ENCODE measurements around the gene DRAXIN. TPM values are rescaled to one million over a fixed set of nuclear protein-coding genes. Genes with fewer than 3 reads are reported as not detected.

Gene DRAXIN
- total RNA-seq, 1 experiment from 2014 or later, result 20.5 TPM

DNA sequence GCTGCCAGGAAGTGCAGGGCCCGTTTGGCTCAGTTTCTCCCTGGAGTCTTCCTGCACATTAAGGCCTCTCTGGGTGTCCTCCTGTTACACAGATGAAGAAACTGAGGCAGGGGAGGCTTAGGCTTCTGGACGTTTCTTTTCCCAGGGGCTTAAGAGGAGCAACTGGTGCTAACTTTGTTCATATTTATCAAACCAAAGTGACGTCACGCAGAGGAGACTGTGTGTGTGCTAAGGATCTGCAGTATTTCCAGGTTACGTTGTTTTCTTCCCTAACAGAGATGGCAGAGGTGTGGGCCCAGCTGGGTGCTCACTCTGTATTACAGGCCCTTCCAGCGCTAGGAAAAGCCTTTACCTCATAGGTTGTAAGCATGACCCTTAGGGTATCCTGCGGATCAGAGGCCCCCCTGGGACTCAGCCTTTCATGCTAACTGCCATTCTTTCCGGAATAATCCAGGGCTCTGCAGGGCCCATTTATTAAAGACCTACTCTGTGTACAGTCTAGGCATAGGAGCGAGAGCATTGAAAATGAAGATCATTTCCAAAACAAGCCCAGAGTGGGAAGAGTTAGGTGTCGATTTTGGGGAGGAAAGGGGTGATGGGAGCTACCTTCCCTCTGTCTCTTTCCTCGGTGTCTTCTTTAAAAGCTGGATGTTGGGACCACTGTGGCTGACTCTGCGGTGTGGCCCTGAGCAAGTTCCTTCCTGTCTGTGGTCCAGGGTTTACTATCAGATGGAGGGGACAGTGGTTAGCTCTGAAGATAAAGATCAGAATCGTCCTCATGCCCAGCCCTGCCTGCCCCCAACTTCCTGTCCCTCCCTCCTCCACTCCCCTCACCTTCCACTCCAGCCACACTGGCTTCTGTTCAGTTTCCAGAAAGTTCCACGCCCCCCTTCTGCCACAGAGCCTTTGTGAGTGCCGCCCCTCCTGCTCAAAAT lies 49.0 kb downstream of the DRAXIN start:
- H3T11ph ChIP-seq (ENCODE audit: low read length), result no peak overlapping the region
- no peak overlapping the region for H2BK12ac ChIP-seq (ENCODE audit: insufficient read length, low read depth, low read length)
- peaks cover 6% of the 10 kb centered on the region for H3K23me2 ChIP-seq (ENCODE audit: insufficient read length, low read depth, low read length, poor library complexity, severe bottlenecking)
- H3K27ac ChIP-seq (ENCODE audit: insufficient read length, low read depth, low read length), result no peak overlapping the region
- H2AFZ ChIP-seq (ENCODE audit: low read length), result no peak overlapping the region
- no peak overlapping the region for H3K4ac ChIP-seq (ENCODE audit: low read depth, low read length)
- peaks cover 27 to 34% of the 10 kb centered on the region in 2 experiments for H3K4me1 Mint-ChIP-seq
- H3K18ac ChIP-seq (ENCODE audit: insufficient read length, low read depth, low read length), result no peak overlapping the region
- no peaks in the 10 kb centered on the region for H4K20me1 ChIP-seq (ENCODE audit: control insufficient read depth, insufficient read depth, insufficient read length)
- H2BK15ac ChIP-seq (ENCODE audit: low read depth, low read length), result no peak overlapping the region
- H3K9me3 Mint-ChIP-seq, result no peaks in the 10 kb centered on the region; a peak in 1 of 5 replicates
- H3K4me3 Mint-ChIP-seq, result no peak overlapping the region; a peak in 2 of 5 replicates
- H3K27me3 ChIP-seq (ENCODE audit: insufficient read depth, low read length), result no peaks in the 10 kb centered on the region
- H4K8ac ChIP-seq (replicated peaks; ENCODE audit: insufficient read length, low read depth, low read length), result no peak overlapping the region
- H3K4me1 ChIP-seq (ENCODE audit: insufficient read depth, low read length), result peaks cover 4% of the 10 kb centered on the region; the same call in 1 of the 2 replicates
- H3K14ac ChIP-seq (ENCODE audit: insufficient read depth, low read length), result no peak overlapping the region
- no peak for DNase-seq
- no peak overlapping the region for H2AK5ac ChIP-seq (ENCODE audit: insufficient read length, low read length)
- H4K5ac ChIP-seq (ENCODE audit: insufficient read length, low read depth, low read length), result no peak overlapping the region
- H3K79me1 ChIP-seq (ENCODE audit: insufficient read depth, low read depth, low read length, poor library complexity, severe bottlenecking), result no peaks in the 10 kb centered on the region
- no peak overlapping the region for H2BK5ac ChIP-seq (ENCODE audit: insufficient read length, low read length)
- no CpG with 5 or more reads among the region's 15 CpGs for WGBS (ENCODE audit: extremely low coverage, insufficient read length, low lambda C conversion rate)
- no peak overlapping the region for H3K4me2 ChIP-seq (ENCODE audit: insufficient read depth, insufficient read length, low read length)
- no peak overlapping the region for H4K91ac ChIP-seq (ENCODE audit: insufficient read length, low read depth, low read length)
- H3K9ac ChIP-seq (ENCODE audit: extremely low read depth, insufficient read length, low read length), result no peak overlapping the region
- no peak for TF ChIP-seq CTCF (conservative IDR thresholded peaks at IDR 0.05)
- no peak overlapping the region for H3K56ac ChIP-seq (ENCODE audit: insufficient read length, low read depth, low read length)
- H3K23ac ChIP-seq (ENCODE audit: insufficient read length, low read depth, low read length), result no peak overlapping the region
- H3K27ac Mint-ChIP-seq, result peak overlapping the region; percentile 48 to 84 (median 61); a peak in 5 of 7 replicates
- no peaks in the 10 kb centered on the region for H3K27me3 Mint-ChIP-seq (ENCODE audit: low read depth)
- H3K79me2 ChIP-seq (ENCODE audit: insufficient read depth, low read length), result no peaks in the 10 kb centered on the region
- H2BK20ac ChIP-seq (ENCODE audit: low read depth, low read length, poor library complexity, severe bottlenecking), result no peak overlapping the region
- peaks cover 0 to 12% (median 2%) of the 10 kb centered on the region in 3 experiments; a peak in 5 of 7 replicates for H3K36me3 Mint-ChIP-seq (ENCODE audit: insufficient read depth in 1 of 3, low read depth in 3 of 3)
- no peak overlapping the region for H2BK120ac ChIP-seq (ENCODE audit: low read depth, low read length, poor library complexity, severe bottlenecking)
- no peaks in the 10 kb centered on the region for H3K9me3 ChIP-seq (ENCODE audit: control insufficient read depth, low read depth, low read length)

Measured in H9 (cell line).